Glutamatergic neuron (in vitro differentiated cells): ENCODE data around the gene PRR36. TPM values are rescaled to one million over a fixed set of nuclear protein-coding genes. Genes with fewer than 3 reads are reported as not detected.

Experiments used
- DNase-seq: peaks from one replicate; pipeline ENCODE4 v3.0.0; 2022
- H3K27ac Mint-ChIP-seq: one replicate; pipeline ENCODE4 v1.8.0; 2020; ENCODE audit warnings: mild to moderate bottlenecking, mixed read lengths, inconsistent platforms; ENCODE audit not compliant: unreplicated experiment
- H3K27me3 Mint-ChIP-seq: one replicate; pipeline ENCODE4 v1.8.0; 2020; ENCODE audit warnings: mild to moderate bottlenecking, moderate library complexity, mixed read lengths, inconsistent platforms; ENCODE audit not compliant: unreplicated experiment
- H3K36me3 Mint-ChIP-seq: one replicate; pipeline ENCODE4 v1.8.0; 2020; ENCODE audit warnings: mild to moderate bottlenecking, mixed read lengths, inconsistent platforms; ENCODE audit not compliant: unreplicated experiment
- H3K4me1 Mint-ChIP-seq: one replicate; pipeline ENCODE4 v1.8.0; 2020; ENCODE audit warnings: mild to moderate bottlenecking, low read depth, mixed read lengths, inconsistent platforms; ENCODE audit not compliant: unreplicated experiment
- H3K4me3 Mint-ChIP-seq: one replicate; pipeline ENCODE4 v1.8.0; 2020; ENCODE audit warnings: mild to moderate bottlenecking, mixed read lengths, inconsistent platforms; ENCODE audit not compliant: unreplicated experiment
- H3K9me3 Mint-ChIP-seq: one replicate; pipeline ENCODE4 v1.8.0; 2020; ENCODE audit warnings: mild to moderate bottlenecking, moderate library complexity, mixed read lengths, inconsistent platforms; ENCODE audit not compliant: unreplicated experiment
- CTCF ChIP-seq: fragments of 200-600 bp; sonication (generic); IDR thresholded peaks from one replicate; pipeline ENCODE4 v1.5.0; 2021; ENCODE audit not compliant: partially characterized antibody, unreplicated experiment
- total RNA-seq: library from RNA; stranded (reverse); fragmentation: NEBNext Ultra II Directional; extraction: Animal tissue kit (Norgen Biotek cat#: 25700); gene quantifications from one replicate; pipeline ENCODE4 v1.2.1, GENCODE V29; 2021; ENCODE audit not compliant: unreplicated experiment

PRR36 gene
- total RNA-seq, 1 donor from 2014 or later, result 37.4 TPM

- H3K4me3 Mint-ChIP-seq, result peak overlapping the region; percentile 63
- H3K9me3 Mint-ChIP-seq, result peaks cover 8% of the 10 kb centered on the region
- H3K27me3 Mint-ChIP-seq, result peaks cover 9% of the 10 kb centered on the region
- DNase-seq, result peak; percentile 90
- peak; percentile 97 for TF ChIP-seq CTCF
- H3K4me1 Mint-ChIP-seq, result peaks cover 3% of the 10 kb centered on the region
- peak overlapping the region; percentile 52 for H3K27ac Mint-ChIP-seq
- H3K36me3 Mint-ChIP-seq, result no peaks in the 10 kb centered on the region
Measured at GRCh38 chr19:7852851-7853769, 21.1 kb downstream of the PRR36 start.

- peak; percentile 50 for DNase-seq
- Mint-ChIP-seq H3K27ac (no peak overlapping the region), H3K27me3 (peaks cover 9% of the 10 kb centered on the region), H3K4me3 (peak overlapping the region; percentile 52), H3K4me1 (peaks cover 3% of the 10 kb centered on the region), H3K9me3 (peaks cover 7% of the 10 kb centered on the region), H3K36me3 (no peaks in the 10 kb centered on the region)
- no peak for TF ChIP-seq CTCF
Measured at GRCh38 chr19:7851623-7852500, 22.3 kb downstream of the PRR36 start.

- peaks cover 7% of the 10 kb centered on the region for H3K9me3 Mint-ChIP-seq
- H3K4me3 Mint-ChIP-seq, result no peak overlapping the region
- H3K27me3 Mint-ChIP-seq, result peaks cover 9% of the 10 kb centered on the region
- peaks cover 3% of the 10 kb centered on the region for H3K4me1 Mint-ChIP-seq
- no peaks in the 10 kb centered on the region for H3K36me3 Mint-ChIP-seq
- TF ChIP-seq CTCF, result no peak
- H3K27ac Mint-ChIP-seq, result no peak overlapping the region
- DNase-seq, result no peak
Measured at GRCh38 chr19:7850945-7851622, 23.1 kb downstream of the PRR36 start.

GRCh38 chr19:7850000-7850813 is 24.0 kb downstream of the PRR36 start:
- peaks cover 3% of the 10 kb centered on the region for H3K4me1 Mint-ChIP-seq
- H3K4me3 Mint-ChIP-seq, result no peak overlapping the region
- peaks cover 7% of the 10 kb centered on the region for H3K27me3 Mint-ChIP-seq
- peaks cover 5% of the 10 kb centered on the region for H3K9me3 Mint-ChIP-seq
- H3K27ac Mint-ChIP-seq, result peak overlapping the region; percentile 28
- no peaks in the 10 kb centered on the region for H3K36me3 Mint-ChIP-seq
- TF ChIP-seq CTCF, result no peak
- DNase-seq, result peak; percentile 63
